RWPE1 (cell line): ENCODE data around the gene KY.

Experiments used
- CTCF ChIA-PET: fragments of 350-600 bp; sonication (Branson Sonifier 250); formaldehyde crosslinking; extraction: SDS; loops from one replicate; lab custom pipeline; 2021; lab: Yijun Ruan, JAX
- POLR2A ChIA-PET: fragments of 400-600 bp; formaldehyde crosslinking; extraction: SDS; loops from one replicate; lab custom pipeline; 2020; ENCODE audit warnings: antibody characterized with exemption; ENCODE audit not compliant: low non-redundant PET; lab: Yijun Ruan, JAX
- DNase-seq: peaks from one replicate; pipeline ENCODE4 v3.0.0; 2012; ENCODE audit warnings: low spot score
- H3K27ac ChIP-seq: fragments of 450-650 bp; 2 replicates; pipeline ENCODE4 v1.5.1; 2017
- TF ChIP-seq, protein P1 (sequence below): fragments of 450-650 bp; conservative IDR thresholded peaks from 2 replicates; pipeline ENCODE4 v1.5.1; 2017; ENCODE audit warnings: low read depth, mild to moderate bottlenecking

The KY gene

DNA sequence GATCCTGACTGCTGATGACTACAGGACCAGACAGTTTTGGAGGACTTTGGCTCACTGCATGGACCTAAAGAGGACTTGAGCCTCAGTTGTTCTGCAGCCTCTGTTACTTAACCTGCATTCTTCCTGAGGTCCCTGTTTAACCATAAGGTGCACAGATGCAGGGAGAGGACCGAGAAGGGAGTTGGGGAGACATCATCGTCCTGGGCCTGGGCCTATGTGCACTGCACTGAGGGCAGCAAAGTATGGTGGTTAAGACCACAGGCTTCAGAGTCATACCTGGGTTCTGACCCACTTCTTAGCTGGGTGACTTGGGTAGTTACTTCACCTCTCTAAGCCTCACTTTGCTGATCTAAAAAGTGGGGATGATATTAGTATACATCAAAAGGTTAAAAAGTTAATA, 21.9 kb downstream of the KY start:
- POLR2A ChIA-PET, result no interaction called here
- no peak overlapping the region for H3K27ac ChIP-seq
- no peak for DNase-seq
- TF ChIP-seq, protein P1, sequence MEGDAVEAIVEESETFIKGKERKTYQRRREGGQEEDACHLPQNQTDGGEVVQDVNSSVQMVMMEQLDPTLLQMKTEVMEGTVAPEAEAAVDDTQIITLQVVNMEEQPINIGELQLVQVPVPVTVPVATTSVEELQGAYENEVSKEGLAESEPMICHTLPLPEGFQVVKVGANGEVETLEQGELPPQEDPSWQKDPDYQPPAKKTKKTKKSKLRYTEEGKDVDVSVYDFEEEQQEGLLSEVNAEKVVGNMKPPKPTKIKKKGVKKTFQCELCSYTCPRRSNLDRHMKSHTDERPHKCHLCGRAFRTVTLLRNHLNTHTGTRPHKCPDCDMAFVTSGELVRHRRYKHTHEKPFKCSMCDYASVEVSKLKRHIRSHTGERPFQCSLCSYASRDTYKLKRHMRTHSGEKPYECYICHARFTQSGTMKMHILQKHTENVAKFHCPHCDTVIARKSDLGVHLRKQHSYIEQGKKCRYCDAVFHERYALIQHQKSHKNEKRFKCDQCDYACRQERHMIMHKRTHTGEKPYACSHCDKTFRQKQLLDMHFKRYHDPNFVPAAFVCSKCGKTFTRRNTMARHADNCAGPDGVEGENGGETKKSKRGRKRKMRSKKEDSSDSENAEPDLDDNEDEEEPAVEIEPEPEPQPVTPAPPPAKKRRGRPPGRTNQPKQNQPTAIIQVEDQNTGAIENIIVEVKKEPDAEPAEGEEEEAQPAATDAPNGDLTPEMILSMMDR, result no peak
- CTCF ChIA-PET, result no interaction called here

DNA sequence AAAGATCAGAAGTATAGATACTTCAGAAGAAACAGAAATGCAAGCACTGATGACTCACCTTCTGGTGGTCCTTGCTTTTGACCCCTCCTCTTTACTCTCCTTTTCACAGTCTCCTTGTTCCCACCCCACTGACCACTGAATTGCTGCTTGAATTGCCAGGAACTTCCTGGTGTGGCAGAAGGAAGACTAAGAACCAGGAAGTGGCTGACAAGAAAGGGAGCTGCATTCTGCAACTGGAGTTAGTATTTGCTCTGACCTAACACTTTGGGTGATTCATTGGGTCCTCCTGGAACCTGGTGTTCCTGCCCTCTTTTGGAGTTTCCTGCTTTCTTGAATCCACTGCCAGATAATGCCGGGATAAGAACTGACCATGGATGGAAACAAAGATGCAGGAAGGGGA, 23.0 kb downstream of the KY start:
- TF ChIP-seq, protein P1, result no peak
- ChIA-PET POLR2A (no interaction called here), CTCF (no interaction called here)
- no peak for DNase-seq
- H3K27ac ChIP-seq, result no peak overlapping the region

DNA sequence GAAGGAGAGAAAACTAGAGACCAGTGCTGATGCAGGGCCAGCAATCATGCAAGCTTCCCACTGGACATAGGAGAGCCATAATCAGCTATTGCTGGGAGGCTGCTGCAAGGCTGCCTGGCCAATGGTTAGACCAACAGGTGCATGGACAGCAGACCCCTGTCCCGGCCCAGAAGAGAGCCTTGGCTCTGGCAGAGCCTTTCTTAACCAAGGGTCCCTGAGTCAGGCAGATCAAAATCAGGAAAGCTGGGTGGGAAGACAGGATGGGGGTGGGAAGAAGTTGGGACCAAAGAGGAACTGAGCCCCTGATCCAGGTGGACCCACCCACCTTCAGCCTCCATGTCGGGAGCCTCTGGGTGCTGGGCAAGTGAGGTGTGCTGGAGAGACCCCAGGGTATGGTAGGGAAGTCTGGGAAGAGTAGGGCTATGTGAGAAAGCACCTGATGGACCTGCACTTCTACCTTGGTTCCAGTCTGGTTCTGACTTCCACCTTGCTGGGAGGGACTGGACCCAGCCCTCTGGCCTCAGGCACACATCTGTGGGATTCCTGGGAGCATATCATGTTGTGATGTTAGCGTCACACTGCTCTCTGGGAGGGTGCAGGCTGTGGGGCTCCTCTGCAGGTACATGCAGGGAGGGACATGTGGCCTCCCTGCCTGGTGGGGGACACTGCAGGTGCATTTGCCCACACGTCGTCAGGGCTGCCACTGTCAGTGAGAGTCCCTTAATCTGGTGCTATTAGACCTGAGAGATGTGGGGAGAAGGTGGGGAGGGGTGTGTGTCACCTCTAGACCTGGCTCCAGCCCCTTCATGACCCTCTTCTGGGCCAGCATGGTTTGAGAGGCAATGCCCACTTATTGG, 24.7 kb downstream of the KY start:
- DNase-seq, result no peak
- ChIA-PET POLR2A (no interaction called here), CTCF (interaction anchor here (0.7 kb wide), 1 partner anchor 15 kb away, joined by 4 read pairs; no protein-coding TSS in a partner anchor)
- H3K27ac ChIP-seq, result no peak overlapping the region
- TF ChIP-seq, protein P1, result no peak

DNA sequence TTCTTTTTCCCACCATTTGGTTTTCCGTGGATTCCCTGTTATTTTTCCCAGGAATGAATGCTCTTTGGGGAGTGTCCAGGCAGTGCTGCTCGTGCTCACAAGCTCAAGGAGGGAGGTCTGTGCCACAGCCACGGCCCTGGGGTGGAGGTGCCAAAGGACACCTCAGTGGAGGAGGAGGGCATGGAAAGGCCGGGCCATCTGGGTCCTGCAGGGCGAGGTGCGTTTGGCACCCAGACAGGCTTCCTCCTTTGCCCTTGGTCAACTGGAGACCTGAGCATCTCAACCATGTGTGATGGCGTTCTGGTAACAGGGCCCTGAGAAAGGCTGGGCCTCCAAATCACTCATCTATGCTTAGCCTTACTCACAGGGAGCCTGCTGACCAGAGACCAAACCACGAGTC, 25.4 kb downstream of the KY start:
- ChIA-PET POLR2A (no interaction called here), CTCF (interaction anchor here (0.7 kb wide), 1 partner anchor 16 kb away, joined by 4 read pairs; no protein-coding TSS in a partner anchor)
- TF ChIP-seq, protein P1, result no peak
- no peak overlapping the region for H3K27ac ChIP-seq
- DNase-seq, result no peak

DNA sequence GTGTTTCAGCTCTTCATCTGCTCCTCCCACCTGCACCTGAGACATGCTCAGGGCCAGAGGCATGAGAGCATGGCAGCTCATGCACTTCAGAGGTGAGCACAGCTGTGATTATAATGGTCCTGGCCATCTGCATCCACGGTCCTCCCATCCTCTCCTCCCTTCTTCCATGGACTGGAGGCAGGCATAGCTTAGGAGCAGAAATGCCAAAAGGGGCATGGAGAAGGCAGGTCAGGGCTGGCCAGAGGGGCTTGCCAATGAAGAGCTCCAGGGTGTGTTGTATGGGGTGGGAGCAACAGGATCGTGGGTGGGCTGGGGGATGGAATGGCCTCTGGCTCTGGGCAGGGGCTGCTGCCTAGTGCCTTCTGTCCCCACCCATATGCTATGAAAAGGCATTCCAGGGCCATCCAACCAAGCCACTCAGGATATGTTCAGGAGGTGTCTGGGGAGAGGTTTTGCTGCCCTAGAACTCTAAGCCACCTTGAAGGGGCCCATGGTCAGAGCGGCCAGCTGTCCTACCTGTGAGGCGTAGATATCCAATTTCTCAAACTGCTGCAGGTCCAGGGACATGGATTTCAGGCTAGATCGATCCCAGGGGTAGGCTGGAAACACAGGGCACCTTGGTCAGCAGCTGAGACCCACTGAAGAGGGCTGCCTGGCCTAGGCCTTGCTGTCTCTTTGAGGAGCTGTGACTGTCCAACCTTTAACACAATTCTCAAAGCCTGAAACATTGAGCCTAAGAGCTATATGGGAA, 26.1 kb downstream of the KY start:
- no peak for DNase-seq
- TF ChIP-seq, protein P1, result no peak
- H3K27ac ChIP-seq, result no peak overlapping the region
- POLR2A ChIA-PET, result no interaction called here
- CTCF ChIA-PET, result no interaction called here

DNA sequence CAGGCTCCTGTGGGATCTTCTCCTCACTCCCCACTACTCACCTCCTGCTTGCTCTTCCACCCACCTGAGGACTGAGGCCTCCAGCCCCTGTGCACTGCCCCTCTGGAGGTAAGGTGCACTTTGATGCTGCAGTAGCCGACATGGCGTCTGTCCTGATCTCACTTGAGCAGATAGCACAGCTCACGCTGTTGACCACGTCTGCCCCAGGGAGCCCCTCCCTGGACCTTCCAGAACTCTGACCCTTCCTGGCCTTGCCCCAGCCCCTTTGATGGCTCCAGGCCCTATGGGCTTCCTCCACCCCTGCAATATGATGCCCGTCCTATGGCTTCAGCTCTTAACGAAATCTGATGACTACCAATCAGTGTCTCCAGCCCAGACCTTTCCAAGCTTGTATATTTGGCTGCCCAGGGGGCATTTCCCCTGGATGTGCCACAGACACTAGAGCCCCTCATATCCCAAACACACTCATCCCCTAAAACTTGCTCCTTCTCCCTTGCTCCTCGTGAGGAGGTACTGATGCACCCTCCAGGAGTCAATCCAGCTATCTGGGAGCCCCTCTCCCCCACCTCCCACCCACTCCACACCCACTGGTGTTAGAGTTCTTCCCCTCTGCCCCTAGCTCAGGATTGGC, 27.1 kb downstream of the KY start:
- no peak overlapping the region for H3K27ac ChIP-seq
- POLR2A ChIA-PET, result no interaction called here
- TF ChIP-seq, protein P1, result no peak
- DNase-seq, result no peak
- CTCF ChIA-PET, result no interaction called here
